B cell (primary cell): ENCODE data around the gene PSMG2.

Experiments used
- CTCF ChIP-seq: fragments of 200-600 bp; IDR thresholded peaks from one replicate; pipeline ENCODE4 v1.8.0; 2022; ENCODE audit warnings: antibody characterized with exemption, mild to moderate bottlenecking
- EZH2 ChIP-seq: IDR thresholded peaks from 2 replicates; pipeline ENCODE4 v1.6.1; 2012; ENCODE audit warnings: borderline replicate concordance, low read depth, mild to moderate bottlenecking, moderate library complexity, low read length; ENCODE audit not compliant: insufficient read depth, poor library complexity, severe bottlenecking

- TF ChIP-seq CTCF (no peak), EZH2 (no peak)
Observed at GRCh38 chr18:12765586-12765985, 62.7 kb downstream of the PSMG2 start.
